H1 (cell line): Measurements from ENCODE around the gene RERE. TPM values are rescaled to one million over a fixed set of nuclear protein-coding genes. Genes with fewer than 3 reads are reported as not detected.

Source experiments
- CTCF ChIA-PET: fragments of 300-600 bp; sonication (Branson Sonifier 250); formaldehyde crosslinking; loops from one replicate; lab custom pipeline; 2021; ENCODE audit not compliant: partially characterized antibody; lab: Charles Lee
- POLR2A ChIA-PET: fragments of 300-600 bp; sonication (Branson Sonifier 250); formaldehyde crosslinking; loops from one replicate; lab custom pipeline; 2021; ENCODE audit warnings: inconsistent platforms; ENCODE audit not compliant: partially characterized antibody; lab: Charles Lee
- DNase-seq, 2 experiments: peaks; one replicate each; pipeline versions ENCODE4 v3.0.0 to v3.0.0-alpha.2; 2010 to 2022; ENCODE audit warnings: low spot score in 2 of 2, low read depth in 1 of 2, mixed read lengths in 1 of 2
- FAIRE-seq: peaks from 2 replicates; lab custom pipeline; 2011; peaks lifted over from hg19 to GRCh38; lab: Jason Lieb, UNC
- H2AFZ ChIP-seq: 2 replicates; pipeline ENCODE4 v1.8.1; 2012; ENCODE audit warnings: low read length, inconsistent platforms
- H2AK5ac ChIP-seq: 2 replicates; pipeline ENCODE4 v1.6.1; 2013; ENCODE audit warnings: low read depth, low read length
- H2BK120ac ChIP-seq: replicated peaks from 2 replicates; pipeline ENCODE3; 2013; ENCODE audit warnings: low read depth, low read length, inconsistent platforms
- H2BK12ac ChIP-seq: 2 replicates; pipeline ENCODE4 v1.6.1; 2013; ENCODE audit warnings: low read depth, low read length
- H2BK15ac ChIP-seq: 2 replicates; pipeline ENCODE4 v1.6.1; 2013; ENCODE audit warnings: low read length
- H2BK20ac ChIP-seq: 2 replicates; pipeline ENCODE4 v1.6.1; 2013; ENCODE audit warnings: low read length
- H2BK5ac ChIP-seq: 2 replicates; pipeline ENCODE4 v1.6.1; 2013; ENCODE audit warnings: low read depth, low read length
- H3K14ac ChIP-seq: 2 replicates; pipeline ENCODE4 v1.6.1; 2013; ENCODE audit warnings: inconsistent platforms; ENCODE audit not compliant: insufficient read length
- H3K18ac ChIP-seq: 2 replicates; pipeline ENCODE4 v1.6.1; 2013; ENCODE audit warnings: low read length; ENCODE audit errors: extremely low read depth
- H3K23ac ChIP-seq: 2 replicates; pipeline ENCODE4 v1.6.1; 2013; ENCODE audit warnings: inconsistent platforms; ENCODE audit not compliant: insufficient read length
- H3K23me2 ChIP-seq: 2 replicates; pipeline ENCODE4 v1.6.1; 2013; ENCODE audit warnings: low read depth, low read length
- H3K27ac ChIP-seq: 2 replicates; pipeline ENCODE4 v1.6.1; 2011; ENCODE audit warnings: low read depth, low read length, inconsistent platforms
- H3K27me3 ChIP-seq, 4 experiments: replicated peaks in 1 of 4; 1 replicate in 1 of 4; 2 replicates in 3 of 4; pipeline versions ENCODE4 v1.6.1 to v1.8.1; 2011 to 2013; ENCODE audit warnings: low read length in 3 of 4, mild to moderate bottlenecking in 3 of 4, inconsistent platforms in 2 of 4, mixed read lengths in 2 of 4, moderate library complexity in 1 of 4; ENCODE audit not compliant: control insufficient read depth in 3 of 4, insufficient read depth in 3 of 4; ENCODE audit errors: extremely low read depth in 1 of 4
- H3K36me3 ChIP-seq, 4 experiments: 2 replicates each; pipeline versions ENCODE4 v1.6.1 to v1.8.1; 2011 to 2013; ENCODE audit warnings: mild to moderate bottlenecking in 4 of 4, low read length in 3 of 4, moderate library complexity in 2 of 4, control low read depth in 1 of 4, inconsistent platforms in 1 of 4; ENCODE audit not compliant: insufficient read depth in 4 of 4, control insufficient read depth in 2 of 4
- H3K4ac ChIP-seq: replicated peaks from 2 replicates; pipeline ENCODE3; 2013; ENCODE audit warnings: low read length, low read depth, mixed read lengths, inconsistent platforms; ENCODE audit not compliant: insufficient read length
- H3K4me1 ChIP-seq, 4 experiments: replicated peaks in 1 of 4; 1 replicate in 1 of 4; 2 replicates in 3 of 4; pipeline versions ENCODE4 v1.6.1 to v1.8.1; 2011 to 2013; ENCODE audit warnings: low read length in 3 of 4, inconsistent platforms in 2 of 4, mixed read lengths in 1 of 4; ENCODE audit not compliant: insufficient read depth in 4 of 4, control insufficient read depth in 3 of 4
- H3K4me2 ChIP-seq, 2 experiments: 2 replicates each; pipeline versions ENCODE4 v1.6.1 to v1.8.1; 2011 to 2013; ENCODE audit warnings: low read depth in 2 of 2, low read length in 2 of 2, control low read depth in 1 of 2, inconsistent platforms in 1 of 2, mild to moderate bottlenecking in 1 of 2; ENCODE audit not compliant: insufficient read depth in 1 of 2
- H3K4me3 ChIP-seq, 4 experiments: fragments of 200-600, 300-600 bp in 1 of 4; sonication (generic), shearing (Covaris generic), sonication (Bioruptor Twin) in 1 of 4; 2 replicates each; pipeline versions ENCODE4 v1.5.1 to v1.8.1; 2011 to 2016; ENCODE audit warnings: low read length in 4 of 4, low read depth in 3 of 4, control low read depth in 2 of 4, inconsistent platforms in 2 of 4, mild to moderate bottlenecking in 2 of 4, mixed read lengths in 1 of 4, moderate library complexity in 1 of 4; ENCODE audit not compliant: insufficient read depth in 2 of 4; ENCODE audit errors: extremely low read depth in 1 of 4
- H3K56ac ChIP-seq: replicated peaks from 2 replicates; pipeline ENCODE3; 2013; ENCODE audit warnings: low read depth, mild to moderate bottlenecking, mixed read lengths, low read length, inconsistent platforms; ENCODE audit not compliant: insufficient read length
- H3K79me1 ChIP-seq: 2 replicates; pipeline ENCODE4 v1.6.1; 2013; ENCODE audit warnings: low read depth, low read length, control low read depth
- H3K79me2 ChIP-seq, 2 experiments: 2 replicates each; pipeline versions ENCODE4 v1.6.1 to v1.8.1; 2012 to 2013; ENCODE audit warnings: low read length in 2 of 2, mild to moderate bottlenecking in 2 of 2, inconsistent platforms in 1 of 2; ENCODE audit not compliant: insufficient read depth in 2 of 2, control insufficient read depth in 1 of 2
- H3K9ac ChIP-seq, 4 experiments: replicated peaks in 1 of 4; 1 replicate in 1 of 4; 2 replicates in 3 of 4; pipeline versions ENCODE4 v1.6.1 to v1.8.1; 2011 to 2013; ENCODE audit warnings: low read depth in 3 of 4, low read length in 3 of 4, control low read depth in 2 of 4, mild to moderate bottlenecking in 2 of 4, moderate library complexity in 2 of 4, inconsistent platforms in 1 of 4; ENCODE audit errors: extremely low read depth in 1 of 4
- H3K9me3 ChIP-seq, 2 experiments: 2 replicates each; pipeline versions ENCODE4 v1.6.1 to v1.8.1; 2012 to 2013; ENCODE audit warnings: mild to moderate bottlenecking in 2 of 2, moderate library complexity in 2 of 2, control low read depth in 1 of 2, inconsistent platforms in 1 of 2, low read depth in 1 of 2, low read length in 1 of 2, mixed read lengths in 1 of 2; ENCODE audit not compliant: insufficient read depth in 2 of 2
- H4K20me1 ChIP-seq, 2 experiments: replicated peaks in 1 of 2; 2 replicates each; pipeline versions ENCODE3 to v1.8.1; 2011 to 2013; ENCODE audit warnings: inconsistent platforms in 2 of 2, low read length in 2 of 2, mild to moderate bottlenecking in 1 of 2; ENCODE audit not compliant: insufficient read depth in 2 of 2, control insufficient read depth in 1 of 2
- H4K5ac ChIP-seq: 2 replicates; pipeline ENCODE4 v1.6.1; 2013; ENCODE audit warnings: low read length, low read depth, mixed read lengths, inconsistent platforms; ENCODE audit not compliant: insufficient read length
- H4K8ac ChIP-seq: 2 replicates; pipeline ENCODE4 v1.8.0; 2013; ENCODE audit warnings: mild to moderate bottlenecking, moderate library complexity, low read length, inconsistent platforms; ENCODE audit not compliant: insufficient read depth; ENCODE audit errors: extremely low read depth
- H4K91ac ChIP-seq: replicated peaks from 2 replicates; pipeline ENCODE3; 2013; ENCODE audit warnings: low read length, mixed read lengths, inconsistent platforms; ENCODE audit not compliant: insufficient read length
- ATF3 ChIP-seq: IDR thresholded peaks from 2 replicates; pipeline ENCODE4 v1.6.1; 2011; ENCODE audit warnings: low read depth, mild to moderate bottlenecking, low read length; ENCODE audit not compliant: insufficient read depth
- CBX8 ChIP-seq: fragments of 300-800, 300-1000 bp; sonication (generic); IDR thresholded peaks from 2 replicates; pipeline ENCODE4 v1.7.1; 2016; ENCODE audit warnings: low read depth, low read length, borderline replicate concordance
- GABPA ChIP-seq: IDR thresholded peaks from 2 replicates; pipeline ENCODE4 v1.6.1; 2011; ENCODE audit warnings: mild to moderate bottlenecking, low read length, moderate library complexity, borderline replicate concordance; ENCODE audit not compliant: insufficient read depth
- GTF2F1 ChIP-seq: IDR thresholded peaks from 2 replicates; pipeline ENCODE4 v1.6.1; 2012; ENCODE audit warnings: low read depth, low read length, improper control_type of control experiment, borderline replicate concordance
- KDM4A ChIP-seq: IDR thresholded peaks from one replicate; pipeline ENCODE4 v1.7.1; 2012; ENCODE audit warnings: low read depth, mild to moderate bottlenecking, moderate library complexity, low read length, inconsistent platforms; ENCODE audit not compliant: severe bottlenecking
- RBBP5 ChIP-seq: IDR thresholded peaks from 2 replicates; pipeline ENCODE4 v1.7.1; 2012; ENCODE audit warnings: low read depth, mild to moderate bottlenecking, inconsistent platforms, low read length, moderate library complexity, borderline replicate concordance
- RFX5 ChIP-seq: IDR thresholded peaks from 2 replicates; pipeline ENCODE4 v1.6.1; 2011; ENCODE audit warnings: low read depth, low read length, improper control_type of control experiment, borderline replicate concordance
- SP4 ChIP-seq: IDR thresholded peaks from 2 replicates; pipeline ENCODE4 v1.6.1; 2012; ENCODE audit warnings: low read length, inconsistent platforms
- SRF ChIP-seq: IDR thresholded peaks from 2 replicates; pipeline ENCODE4 v1.6.1; 2011; ENCODE audit warnings: mild to moderate bottlenecking, low read depth, low read length, moderate library complexity
- TAF1 ChIP-seq: IDR thresholded peaks from 2 replicates; pipeline ENCODE4 v1.6.1; 2011; ENCODE audit warnings: mild to moderate bottlenecking, low read depth, low read length
- WGBS, 2 experiments: shearing (Covaris generic) in 1 of 2; methylation state at CpG; one replicate each; pipeline versions ENCODE4 v1.1.6 to v1.1.7; 2013 to 2015; ENCODE audit warnings: low lambda C conversion rate in 2 of 2, mixed read lengths in 2 of 2, inconsistent platforms in 1 of 2, low coverage in 1 of 2, missing lambda C conversion rate in 1 of 2; ENCODE audit not compliant: insufficient replicate concordance in 2 of 2, insufficient coverage in 1 of 2, insufficient read length in 1 of 2; ENCODE audit errors: extremely low coverage in 1 of 2, missing lambda C conversion rate in 1 of 2; 5-methylcytosine and 5-hydroxymethylcytosine counted together
- polyA plus RNA-seq, 7 experiments: library from polyadenylated mRNA; depleted of rRNA in 3 of 7; stranded (reverse) in 5 of 7; unstranded in 2 of 7; fragments of >200 nt in 5 of 7; fragments of 200-250 nt in 2 of 7; gene quantifications; 1 replicate in 5 of 7; 2 replicates in 1 of 7; 4 replicates in 1 of 7; pipeline versions ENCODE4 v1.2.1 to v1.2.3, GENCODE V29; 2011 to 2013; ENCODE audit warnings: missing spikeins in 2 of 7, mixed read lengths in 2 of 7
- total RNA-seq: library from RNA; stranded (reverse); fragmentation: NEBNext Ultra II Directional; extraction: Animal tissue kit (Norgen Biotek cat#: 25700); gene quantifications from 2 replicates; pipeline ENCODE4 v1.2.1, GENCODE V29; 2021

The RERE gene
- total and polyA plus RNA-seq, 2 of the 8 experiments (the other 6 are each of a cell fraction or from before 2014, with no cell fraction given) = 15.3 to 142 TPM

GRCh38 chr1:8493916-8494540 is 323.4 kb downstream of the RERE start:
- no peak overlapping the region for H3K14ac ChIP-seq
- H4K8ac ChIP-seq = no peak overlapping the region
- H3K79me2 ChIP-seq = peaks cover 0 to 16% of the 10 kb centered on the region in 2 experiments; a peak in 2 of 4 replicates
- H3K18ac ChIP-seq = no peak overlapping the region
- FAIRE-seq = no peak
- H4K20me1 ChIP-seq = peaks cover 0 to 1% of the 10 kb centered on the region in 2 experiments
- no peak overlapping the region for H2BK12ac ChIP-seq
- no peak overlapping the region for H2AK5ac ChIP-seq
- H3K23ac ChIP-seq = no peak overlapping the region
- no peak overlapping the region for H2BK120ac ChIP-seq
- 91% methylated on average over 7 of the region's 7 CpGs; no CpG with 5 or more reads in 1 of the 2 experiments for WGBS, 2 experiments
- H3K27ac ChIP-seq = no peak overlapping the region
- no peak for DNase-seq
- no peak overlapping the region for H2BK20ac ChIP-seq
- no peak overlapping the region for H4K5ac ChIP-seq
- no peaks in the 10 kb centered on the region for H3K23me2 ChIP-seq
- TF ChIP-seq CBX8 = no peak
- no peak for TF ChIP-seq SRF
- no peak for TF ChIP-seq GABPA
- no peak for TF ChIP-seq KDM4A
- no peak for TF ChIP-seq SP4
- TF ChIP-seq RFX5 = no peak
- no peak for TF ChIP-seq RBBP5
- no peak for TF ChIP-seq GTF2F1
- no peak for TF ChIP-seq TAF1
- no peak for TF ChIP-seq ATF3
- no peak overlapping the region for H4K91ac ChIP-seq
- H3K4me3 ChIP-seq = no peak overlapping the region
- H3K56ac ChIP-seq = no peak overlapping the region
- peaks cover 8 to 37% (median 27%) of the 10 kb centered on the region in 4 experiments for H3K36me3 ChIP-seq
- H2AFZ ChIP-seq = no peak overlapping the region
- H3K4ac ChIP-seq = no peak overlapping the region
- H3K9ac ChIP-seq = no peak overlapping the region
- no peaks in the 10 kb centered on the region for H3K4me1 ChIP-seq
- H2BK15ac ChIP-seq = no peak overlapping the region
- no peaks in the 10 kb centered on the region for H3K27me3 ChIP-seq
- H3K4me2 ChIP-seq = no peak overlapping the region
- H3K9me3 ChIP-seq = no peaks in the 10 kb centered on the region
- POLR2A ChIA-PET = interaction anchor here (1.2 kb wide), 1 partner anchor 12 kb away, joined by 3 read pairs; no protein-coding TSS in a partner anchor
- H2BK5ac ChIP-seq = no peak overlapping the region
- 0 out of 2 replicates have a peak, but pooled peaks cover 2% of the 10 kb centered on the region for H3K79me1 ChIP-seq
- CTCF ChIA-PET = interaction anchor here (0.6 kb wide), 1 partner anchor 614 kb away, joined by 3 read pairs; no protein-coding TSS in a partner anchor
